ENCODE data around the gene ERC1.

The ERC1 gene

GRCh38 chr12:1527789-1528188 lies 536.8 kb downstream of the ERC1 start:
- DNase-seq, result no peak

GRCh38 chr12:1528791-1529190 lies 537.8 kb downstream of the ERC1 start:
- no peak for DNase-seq

- DNase-seq, result no peak
Measured at GRCh38 chr12:1529228-1529861, 538.3 kb downstream of the ERC1 start.

- DNase-seq, result no peak
Measured at GRCh38 chr12:1529862-1530591, 539.0 kb downstream of the ERC1 start.

- DNase-seq, result no peak
Measured at GRCh38 chr12:1530592-1531152, 539.6 kb downstream of the ERC1 start.

GRCh38 chr12:1531153-1531653 lies 540.2 kb downstream of the ERC1 start:
- no peak for DNase-seq

GRCh38 chr12:1531654-1532374 lies 540.8 kb downstream of the ERC1 start:
- DNase-seq, result no peak

- no peak for DNase-seq
Measured at GRCh38 chr12:1532375-1533165, 541.5 kb downstream of the ERC1 start.

- DNase-seq, result no peak
Measured at GRCh38 chr12:1533205-1533601, 542.2 kb downstream of the ERC1 start.

GRCh38 chr12:1533602-1534304 lies 542.7 kb downstream of the ERC1 start:
- no peak for DNase-seq

GRCh38 chr12:1534748-1535147 lies 543.7 kb downstream of the ERC1 start:
- no peak for DNase-seq

- no peak for DNase-seq
Measured at GRCh38 chr12:1536817-1537216, 545.8 kb downstream of the ERC1 start.

- DNase-seq, result no peak
Measured at GRCh38 chr12:1539135-1539534, 548.1 kb downstream of the ERC1 start.

GRCh38 chr12:1540690-1541089 lies 549.7 kb downstream of the ERC1 start:
- no peak for DNase-seq

GRCh38 chr12:1542599-1542998 lies 551.6 kb downstream of the ERC1 start:
- DNase-seq, result no peak

GRCh38 chr12:1544996-1545700 lies 554.1 kb downstream of the ERC1 start:
- DNase-seq, result no peak

All from activated CD4-positive, alpha-beta T cell treated with anti-CD3 and anti-CD28 coated beads, Interleukin-2, amount 50 U/mL, for 1 hour (primary cell).